K562 (cell line): ENCODE results near the gene MACROH2A2. TPM values are rescaled to one million over a fixed set of nuclear protein-coding genes. Genes with fewer than 3 reads are reported as not detected.
A peak's percentile ranks its signal among the peaks of the same experiment; 100 is the strongest.
"Not testable (repeated sequence)": the region's sequence is repeated elsewhere in the genome, so short reads cannot be mapped to it uniquely, and the experiment has no call there.

ENCODE experiments used
- ATAC-seq: fragments of 200-7000 bp; cut with Tn5 transposase; 3 replicates; pipeline ENCODE4 v1.9.1; 2020; ENCODE audit warnings: moderate library complexity
- BruUV-seq: library from RNA; stranded (reverse); fragments of 400-500 nt; replicated peaks from 2 replicates; lab custom pipeline; 2021; lab: Mats Ljungman, UMichigan
- CTCF ChIA-PET: fragments of 300-600 bp; formaldehyde crosslinking; extraction: SDS; loops from one replicate; lab custom pipeline; 2021; ENCODE audit warnings: low intra/inter-chr PET ratio; lab: Yijun Ruan, JAX
- POLR2A ChIA-PET: fragments of 300-600, 350-650 bp; sonication (Branson Sonifier 250); formaldehyde crosslinking; extraction: SDS; loops from one replicate; lab custom pipeline; 2021; ENCODE audit warnings: antibody characterized with exemption, inconsistent platforms; lab: Yijun Ruan, JAX
- DNase-seq, 4 experiments: peaks; one replicate each; pipeline versions ENCODE4 v3.0.0 to v3.0.0-alpha.2; 2011 to 2018; ENCODE audit warnings: low spot score in 3 of 4, mixed read lengths in 3 of 4; ENCODE audit errors: extremely low read depth in 1 of 4
- FAIRE-seq: peaks from 2 replicates; lab custom pipeline; 2011; peaks lifted over from hg19 to GRCh38; lab: Jason Lieb, UNC
- H2AFZ ChIP-seq: 2 replicates; pipeline ENCODE4 v1.6.0; 2011; ENCODE audit warnings: low read depth, low read length, control low read depth, inconsistent platforms
- H3K27ac ChIP-seq: fragments of 200-600 bp; 3 replicates; pipeline ENCODE4 v1.8.0; 2011; ENCODE audit warnings: low read depth, mild to moderate bottlenecking, control low read depth, inconsistent platforms, low read length, moderate library complexity, mixed read lengths; ENCODE audit errors: extremely low read depth
- H3K27me3 ChIP-seq, 2 experiments: fragments of 300-600 bp in 1 of 2; 2 replicates in 1 of 2; 3 replicates in 1 of 2; pipeline versions ENCODE4 v1.6.0 to v1.8.0; 2011; ENCODE audit warnings: inconsistent platforms in 2 of 2, low read length in 2 of 2, mild to moderate bottlenecking in 1 of 2, mixed read lengths in 1 of 2, moderate library complexity in 1 of 2; ENCODE audit not compliant: control insufficient read depth in 2 of 2, insufficient read depth in 2 of 2
- H3K36me3 ChIP-seq: fragments of 300-600 bp; 3 replicates; pipeline ENCODE4 v1.8.0; 2011; ENCODE audit warnings: mild to moderate bottlenecking, low read length, inconsistent platforms; ENCODE audit not compliant: control insufficient read depth, insufficient read depth
- H3K4me1 ChIP-seq, 2 experiments: fragments of 200-600 bp in 1 of 2; replicated peaks in 1 of 2; 2 replicates in 1 of 2; 3 replicates in 1 of 2; pipeline versions ENCODE4 v1.5.1 to v1.8.0; 2011; ENCODE audit warnings: inconsistent platforms in 2 of 2, low read length in 2 of 2, mild to moderate bottlenecking in 1 of 2, mixed read lengths in 1 of 2, moderate library complexity in 1 of 2; ENCODE audit not compliant: control insufficient read depth in 2 of 2, insufficient read depth in 2 of 2
- H3K4me2 ChIP-seq: 2 replicates; pipeline ENCODE4 v1.6.1; 2011; ENCODE audit warnings: low read length, control low read depth, inconsistent platforms, mixed read lengths; ENCODE audit not compliant: insufficient read depth
- H3K4me3 ChIP-seq: fragments of 200-600 bp; sonication (generic), shearing (Covaris generic); 2 replicates; pipeline ENCODE4 v1.5.1; 2016; ENCODE audit warnings: control low read depth, inconsistent platforms
- H3K79me2 ChIP-seq: fragments of 200-600 bp; 3 replicates; pipeline ENCODE4 v1.8.0; 2011; ENCODE audit warnings: low read length, inconsistent platforms; ENCODE audit not compliant: control insufficient read depth, insufficient read depth
- H3K9ac ChIP-seq, 2 experiments: 2 replicates each; pipeline versions ENCODE4 v1.6.0 to v1.6.1; 2011; ENCODE audit warnings: low read depth in 2 of 2, low read length in 2 of 2, control low read depth in 1 of 2, inconsistent platforms in 1 of 2, mild to moderate bottlenecking in 1 of 2, mixed read lengths in 1 of 2; ENCODE audit not compliant: insufficient read depth in 1 of 2
- H3K9me1 ChIP-seq: one replicate; pipeline ENCODE4 v1.6.0; 2011; ENCODE audit warnings: inconsistent platforms, mild to moderate bottlenecking, low read length, moderate library complexity; ENCODE audit not compliant: control insufficient read depth, insufficient read depth
- H3K9me3 ChIP-seq: replicated peaks from 2 replicates; pipeline ENCODE4 v1.5.1; 2011; ENCODE audit warnings: low read depth, low read length, inconsistent platforms; ENCODE audit not compliant: control insufficient read depth, insufficient read depth
- H4K20me1 ChIP-seq: replicated peaks from 2 replicates; pipeline ENCODE4 v1.6.1; 2011; ENCODE audit warnings: low read length, inconsistent platforms, mixed read lengths; ENCODE audit not compliant: control insufficient read depth, insufficient read depth
- PHB2 ChIP-seq: fragments of 450-650 bp; IDR thresholded peaks from 2 replicates; pipeline ENCODE4 v1.6.1; 2017; ENCODE audit warnings: low read depth
- ZNF121 ChIP-seq: sonication (generic); formaldehyde crosslinking; conservative IDR thresholded peaks from 2 replicates; pipeline ENCODE4 v1.8.0; 2022; ENCODE audit warnings: missing genetic modification reagents
- ZNF316 ChIP-seq: fragments of 450-650 bp; IDR thresholded peaks from 2 replicates; pipeline ENCODE4 v1.6.1; 2016
- ZNF41 ChIP-seq: fragments of 250-450 bp; sonication (Bioruptor Pico); conservative IDR thresholded peaks from 2 replicates; pipeline ENCODE4 v1.4.0; 2020; ENCODE audit warnings: mild to moderate bottlenecking
- WGBS: fragments of 100-300 bp; shearing (Covaris generic); methylation state at CpG from one replicate; pipeline ENCODE4 v1.1.6; 2016; ENCODE audit warnings: low coverage, mixed read lengths; ENCODE audit not compliant: insufficient coverage; ENCODE audit errors: missing lambda C conversion rate; 5-methylcytosine and 5-hydroxymethylcytosine counted together
- in situ Hi-C: fragments of 300-500 bp; cut with MboI; formaldehyde crosslinking; loops from 4 replicates; pipeline ENCODE4 v1.15.0; 2018; ENCODE audit warnings: inconsistent platforms, mixed read lengths
- intact Hi-C: fragments of 100-400 bp; cut with micrococcal nuclease; formaldehyde crosslinking; loops from 2 replicates; pipeline ENCODE4 v1.14.2; 2022
- polyA plus RNA-seq, 8 experiments: library from polyadenylated mRNA; depleted of rRNA in 4 of 8; stranded (reverse) in 5 of 8; unstranded in 3 of 8; fragments of >200 nt; fragmentation: Nextera tagmentation in 2 of 8; fragmentation: Illumina TruSeq in 1 of 8; extraction: Ambion mirVana in 2 of 8; extraction: Trizol in 1 of 8; gene quantifications; 2 replicates each; pipeline versions ENCODE4 v1.2.1 to v1.2.3, GENCODE V29; 2011 to 2014; ENCODE audit warnings: inconsistent platforms in 1 of 8, missing spikeins in 1 of 8
- total RNA-seq, 7 experiments: library from RNA; depleted of rRNA in 6 of 7; stranded (reverse); fragments of >200 nt in 6 of 7; fragmentation: Illumina TruSeq in 2 of 7; extraction: Trizol in 2 of 7; gene quantifications; 2 replicates each; pipeline versions ENCODE4 v1.2.1 to v1.2.3, GENCODE V29; 2011 to 2021; ENCODE audit warnings: low replicate concordance in 1 of 7

The MACROH2A2 gene
- total and polyA plus RNA-seq, 9 of the 15 experiments (the other 6 are each of a cell fraction or from before 2014, with no cell fraction given), result 0.07 TPM; not detected in 8

- H3K9me3 ChIP-seq, DNase-seq, CTCF ChIA-PET, H3K9ac ChIP-seq, intact Hi-C loops, H3K4me2 ChIP-seq, FAIRE-seq, H2AFZ ChIP-seq, H3K27me3 ChIP-seq: not testable (repeated sequence)
- WGBS, result 63% methylated on average over 3 of the region's 3 CpGs
- POLR2A ChIA-PET, result interaction anchor here (0.6 to 1.9 kb wide), 5 partner anchors 8 to 39 kb away, joined by 3 to 9 read pairs (median 3); no protein-coding TSS in a partner anchor
- H3K36me3 ChIP-seq, result peaks cover 93% of the 10 kb centered on the region
- peak; percentile 65; the same call in 1 of the 2 replicates for TF ChIP-seq ZNF121 (CRISPR knock-in tag)
- TF ChIP-seq, all 486 proteins: peak for 1; not testable (repeated sequence) for 485
- H3K4me3 ChIP-seq, ATAC-seq, H3K27ac ChIP-seq, BruUV-seq, in situ Hi-C loops, H3K9me1 ChIP-seq: not testable (repeated sequence)
- H3K79me2 ChIP-seq, result peaks cover 55% of the 10 kb centered on the region
- peaks cover 0 to 18% of the 10 kb centered on the region in 2 experiments; a peak in 4 of 5 replicates for H3K4me1 ChIP-seq
- peaks cover 25% of the 10 kb centered on the region for H4K20me1 ChIP-seq
Measured at GRCh38 chr10:70159366-70159765, 106.7 kb downstream of the MACROH2A2 start.

DNA sequence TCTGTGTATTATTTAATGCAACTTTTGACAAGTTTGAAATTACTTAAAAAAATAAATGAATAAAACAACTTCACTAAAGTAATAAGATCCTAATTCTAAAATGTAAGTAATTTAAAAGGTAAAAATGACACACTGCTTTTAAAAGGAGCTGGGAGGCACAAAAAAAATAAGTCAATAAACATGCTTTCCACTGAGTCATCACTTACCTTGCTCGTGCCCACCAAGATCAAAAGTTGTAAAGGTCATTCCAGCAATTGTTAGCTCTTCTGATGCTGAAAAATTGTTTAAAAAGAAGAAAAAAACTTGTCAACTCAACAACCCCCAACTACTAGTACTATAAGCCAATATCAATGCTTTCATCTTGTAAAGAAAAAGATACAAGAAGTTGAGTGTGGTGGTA lies 108.2 kb downstream of the MACROH2A2 start:
- ATAC-seq (no peak), FAIRE-seq (no peak), DNase-seq (no peak)
- peaks cover 63% of the 10 kb centered on the region for H3K79me2 ChIP-seq
- H3K4me3 ChIP-seq, result no peak overlapping the region
- no peaks in the 10 kb centered on the region for H3K27me3 ChIP-seq
- 64% methylated on average over 1 of the region's 1 CpG for WGBS
- H3K27ac ChIP-seq, result no peak overlapping the region
- ChIA-PET POLR2A (interaction anchor here (0.9 to 1.4 kb wide), 3 partner anchors 8 to 10 kb away, joined by 4 to 15 read pairs (median 5); partner anchors contain the start of gene SAR1A), CTCF (no interaction called here)
- in situ Hi-C loops, result no loop called here
- no peak overlapping the region for H3K4me2 ChIP-seq
- peaks cover 90% of the 10 kb centered on the region for H3K36me3 ChIP-seq
- peaks cover 0 to 21% of the 10 kb centered on the region in 2 experiments; a peak in 4 of 5 replicates for H3K4me1 ChIP-seq
- no TSS peak for BruUV-seq
- no peak overlapping the region for H3K9ac ChIP-seq
- no peaks in the 10 kb centered on the region for H3K9me1 ChIP-seq
- no peaks in the 10 kb centered on the region for H3K9me3 ChIP-seq
- intact Hi-C loops, result no loop called here
- TF ChIP-seq ZNF41 (CRISPR knock-in tag), result no peak
- peak; percentile 50; the same call in 1 of the 2 replicates for TF ChIP-seq ZNF316
- no peak for TF ChIP-seq PHB2
- peaks cover 32% of the 10 kb centered on the region for H4K20me1 ChIP-seq
- no peak overlapping the region for H2AFZ ChIP-seq

Other genes starting within 250 kb of the MACROH2A2 start
- gene AIFM2, start 80.0 kb downstream of the MACROH2A2 start, total RNA-seq (2014; rRNA removed), result 9.2 and 10.5 TPM in 2 replicates
- 3.9 and 5.3 TPM in 2 replicates for gene AIFM2, start 80.0 kb downstream of the MACROH2A2 start, total RNA-seq (2014; rRNA removed; fragmentation: Illumina TruSeq; extraction: Trizol)
- gene AIFM2, start 80.0 kb downstream of the MACROH2A2 start, total RNA-seq (2015; rRNA removed; fragmentation: Illumina TruSeq; extraction: Trizol), result 7.6 and 7.8 TPM in 2 replicates
- 11.4 and 13.1 TPM in 2 replicates for gene AIFM2, start 80.0 kb downstream of the MACROH2A2 start, total RNA-seq (2021)
- 8.0 and 9.9 TPM in 2 replicates for gene AIFM2, start 80.0 kb downstream of the MACROH2A2 start, polyA plus RNA-seq (2011; rRNA removed)
- 9.3 and 12.1 TPM in 2 replicates for gene AIFM2, start 80.0 kb downstream of the MACROH2A2 start, polyA plus RNA-seq (2014; fragmentation: Illumina TruSeq; extraction: Trizol)
- gene AIFM2, start 80.0 kb downstream of the MACROH2A2 start, polyA plus RNA-seq (2014; fragmentation: Nextera tagmentation; extraction: Ambion mirVana), result 1 to 10 TPM; 2.7 to 4.9 TPM
- 13.9 and 14.1 TPM in 2 replicates for gene AIFM2, start 80.0 kb downstream of the MACROH2A2 start, polyA plus RNA-seq (2014; rRNA removed)
- 0.91 and 1.8 TPM in 2 replicates for gene TYSND1, start 93.9 kb downstream of the MACROH2A2 start, total RNA-seq (2014; rRNA removed)
- gene TYSND1, start 93.9 kb downstream of the MACROH2A2 start, total RNA-seq (2014; rRNA removed; fragmentation: Illumina TruSeq; extraction: Trizol), result 0.41 and 1.4 TPM in 2 replicates
- gene TYSND1, start 93.9 kb downstream of the MACROH2A2 start, total RNA-seq (2015; rRNA removed; fragmentation: Illumina TruSeq; extraction: Trizol), result 1.4 and 1.6 TPM in 2 replicates
- gene TYSND1, start 93.9 kb downstream of the MACROH2A2 start, total RNA-seq (2021), result 1.7 and 1.9 TPM in 2 replicates
- 1.3 and 2.0 TPM in 2 replicates for gene TYSND1, start 93.9 kb downstream of the MACROH2A2 start, polyA plus RNA-seq (2011; rRNA removed)
- 1.3 TPM in 2 replicates for gene TYSND1, start 93.9 kb downstream of the MACROH2A2 start, polyA plus RNA-seq (2014; fragmentation: Illumina TruSeq; extraction: Trizol)
- under 1 TPM; 0.60 to 0.65 TPM for gene TYSND1, start 93.9 kb downstream of the MACROH2A2 start, polyA plus RNA-seq (2014; fragmentation: Nextera tagmentation; extraction: Ambion mirVana)
- gene TYSND1, start 93.9 kb downstream of the MACROH2A2 start, polyA plus RNA-seq (2014; rRNA removed), result 1.3 and 2.0 TPM in 2 replicates
- 63.0 and 68.5 TPM in 2 replicates for gene SAR1A, start 117.7 kb downstream of the MACROH2A2 start, total RNA-seq (2014; rRNA removed)
- 96.9 and 105 TPM in 2 replicates for gene SAR1A, start 117.7 kb downstream of the MACROH2A2 start, total RNA-seq (2014; rRNA removed; fragmentation: Illumina TruSeq; extraction: Trizol)
- gene SAR1A, start 117.7 kb downstream of the MACROH2A2 start, total RNA-seq (2015; rRNA removed; fragmentation: Illumina TruSeq; extraction: Trizol), result 79.4 and 84.9 TPM in 2 replicates
- 119 and 123 TPM in 2 replicates for gene SAR1A, start 117.7 kb downstream of the MACROH2A2 start, total RNA-seq (2021)
- gene SAR1A, start 117.7 kb downstream of the MACROH2A2 start, polyA plus RNA-seq (2011; rRNA removed), result 123 and 129 TPM in 2 replicates
- gene SAR1A, start 117.7 kb downstream of the MACROH2A2 start, polyA plus RNA-seq (2014; fragmentation: Illumina TruSeq; extraction: Trizol), result 73.8 and 76.6 TPM in 2 replicates
- 100 to 1,000 TPM; 115 to 132 TPM for gene SAR1A, start 117.7 kb downstream of the MACROH2A2 start, polyA plus RNA-seq (2014; fragmentation: Nextera tagmentation; extraction: Ambion mirVana)
- gene SAR1A, start 117.7 kb downstream of the MACROH2A2 start, polyA plus RNA-seq (2014; rRNA removed), result 53.0 and 55.8 TPM in 2 replicates
- 378 and 453 TPM in 2 replicates for gene PPA1, start 180.6 kb downstream of the MACROH2A2 start, total RNA-seq (2014; rRNA removed)
- gene PPA1, start 180.6 kb downstream of the MACROH2A2 start, total RNA-seq (2014; rRNA removed; fragmentation: Illumina TruSeq; extraction: Trizol), result 635 and 699 TPM in 2 replicates
- gene PPA1, start 180.6 kb downstream of the MACROH2A2 start, total RNA-seq (2015; rRNA removed; fragmentation: Illumina TruSeq; extraction: Trizol), result 463 and 482 TPM in 2 replicates
- 418 and 448 TPM in 2 replicates for gene PPA1, start 180.6 kb downstream of the MACROH2A2 start, total RNA-seq (2021)
- gene PPA1, start 180.6 kb downstream of the MACROH2A2 start, polyA plus RNA-seq (2011; rRNA removed), result 408 and 606 TPM in 2 replicates
- gene PPA1, start 180.6 kb downstream of the MACROH2A2 start, polyA plus RNA-seq (2014; fragmentation: Illumina TruSeq; extraction: Trizol), result 454 and 471 TPM in 2 replicates
- 100 to 1,000 TPM; 301 to 366 TPM for gene PPA1, start 180.6 kb downstream of the MACROH2A2 start, polyA plus RNA-seq (2014; fragmentation: Nextera tagmentation; extraction: Ambion mirVana)
- 591 and 627 TPM in 2 replicates for gene PPA1, start 180.6 kb downstream of the MACROH2A2 start, polyA plus RNA-seq (2014; rRNA removed)
- not detected in 2 replicates for gene NPFFR1, start 231.2 kb downstream of the MACROH2A2 start, total RNA-seq (2014; rRNA removed)
- under 0.01 TPM in 1 of 2 replicates, not detected in the other for gene NPFFR1, start 231.2 kb downstream of the MACROH2A2 start, total RNA-seq (2014; rRNA removed; fragmentation: Illumina TruSeq; extraction: Trizol)
- gene NPFFR1, start 231.2 kb downstream of the MACROH2A2 start, total RNA-seq (2015; rRNA removed; fragmentation: Illumina TruSeq; extraction: Trizol), result not detected in 2 replicates
- not detected in 2 replicates for gene NPFFR1, start 231.2 kb downstream of the MACROH2A2 start, total RNA-seq (2021)
- not detected in 2 replicates for gene NPFFR1, start 231.2 kb downstream of the MACROH2A2 start, polyA plus RNA-seq (2011; rRNA removed)
- not detected in 2 replicates for gene NPFFR1, start 231.2 kb downstream of the MACROH2A2 start, polyA plus RNA-seq (2014; fragmentation: Illumina TruSeq; extraction: Trizol)
- not detected for gene NPFFR1, start 231.2 kb downstream of the MACROH2A2 start, polyA plus RNA-seq (2014; fragmentation: Nextera tagmentation; extraction: Ambion mirVana)
- not detected in 2 replicates for gene NPFFR1, start 231.2 kb downstream of the MACROH2A2 start, polyA plus RNA-seq (2014; rRNA removed)